Transverse colon (tissue), 3 donors: ENCODE results near the gene NNAT.

ENCODE experiments used
- CTCF ChIP-seq, 5 experiments: fragments of 200-600 bp in 3 of 5; fragments of 450-650 bp in 2 of 5; sonication (generic) in 3 of 5; IDR thresholded peaks; 1 replicate in 2 of 5; 2 replicates in 3 of 5; pipeline ENCODE4 v1.5.1; 2016 to 2017; ENCODE audit warnings: antibody characterized with exemption in 5 of 5, inconsistent platforms in 3 of 5, mild to moderate bottlenecking in 2 of 5, moderate library complexity in 1 of 5
- POLR2A ChIP-seq: fragments of 450-650 bp; IDR thresholded peaks from one replicate; pipeline ENCODE4 v1.6.1; 2016; ENCODE audit warnings: antibody characterized with exemption, mild to moderate bottlenecking, moderate library complexity

DNA sequence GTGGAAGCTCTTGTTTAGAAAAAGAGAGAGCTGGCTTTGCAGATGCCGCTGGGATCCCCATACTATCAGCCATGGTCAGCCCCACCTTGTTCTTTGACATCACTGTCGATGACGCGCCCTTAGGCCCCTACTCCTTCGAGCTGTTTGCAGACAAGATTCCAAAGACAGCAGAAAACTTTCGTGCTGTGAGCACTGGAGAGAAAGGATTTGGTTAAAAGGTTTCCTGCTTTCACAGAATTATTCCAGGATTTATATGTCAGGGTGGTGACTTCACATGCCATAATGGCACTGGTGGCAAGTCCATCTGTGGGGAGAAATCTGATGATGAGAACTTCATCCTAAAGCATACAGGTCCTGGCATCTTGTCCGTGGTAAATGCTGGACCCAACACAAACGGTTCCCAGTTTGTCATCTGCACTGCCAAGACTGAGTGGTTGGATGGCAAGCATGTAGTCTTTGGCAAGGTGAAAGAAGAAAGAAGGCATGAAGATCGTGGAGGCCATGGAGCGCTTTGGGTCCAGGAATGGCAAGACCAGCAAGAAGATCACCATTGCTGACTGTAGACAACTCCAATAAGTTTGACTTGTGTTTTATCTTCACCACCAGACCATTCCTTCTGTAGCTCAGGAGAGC, 9.0 kb downstream of the NNAT start:
- TF ChIP-seq CTCF (IDR thresholded peaks at IDR 0.05): no peak
- no peak for TF ChIP-seq POLR2A
